ENCODE results near the gene NDRG4. TPM values are rescaled to one million over a fixed set of nuclear protein-coding genes. Genes with fewer than 3 reads are reported as not detected.

The NDRG4 gene
- total and polyA plus RNA-seq, 2 donors (not counting 1 experiment from before 2014, with no cell fraction given), result 0.96 to 1.1 TPM

DNA sequence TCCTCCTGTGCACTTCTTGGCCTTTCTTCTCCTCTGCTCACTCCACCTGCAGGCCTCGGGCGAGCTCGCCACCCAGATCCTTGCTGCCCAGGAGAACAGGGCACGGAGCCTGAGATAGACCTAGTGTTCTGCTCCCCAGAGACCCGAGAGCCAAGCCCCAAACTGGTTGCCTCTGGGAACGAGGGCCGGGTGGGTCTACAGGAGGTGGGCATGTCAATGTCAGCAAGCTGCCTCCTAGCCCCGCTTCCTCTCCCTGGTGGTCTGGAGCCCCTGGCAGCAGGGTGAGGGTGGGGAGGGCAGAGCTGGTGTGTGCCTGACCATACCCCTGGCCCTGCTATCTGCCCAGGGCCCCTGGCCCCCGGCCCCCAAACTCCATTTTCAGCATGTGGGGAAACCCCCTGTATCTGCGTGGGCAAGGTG, 841 bp upstream of the NDRG4 start:
- Mint-ChIP-seq H3K4me1 (peaks cover 30% of the 10 kb centered on the region), H3K4me3 (no peak overlapping the region), H3K9me3 (ENCODE audit: insufficient read depth) (no peaks in the 10 kb centered on the region), H3K27ac (no peak overlapping the region), H3K27me3 (peaks cover 23% of the 10 kb centered on the region)
- Histone ChIP-seq H3K9me3 (ENCODE audit: control extremely low read depth in 1 of 3, control insufficient read depth in 2 of 3, insufficient read depth in 1 of 3, low read length in 2 of 3) (peaks cover 0 to 12% (median 0%) of the 10 kb centered on the region in 3 donors), H3K9ac (ENCODE audit: low read length) (no peak overlapping the region), H4K20me1 (ENCODE audit: control insufficient read depth, insufficient read depth, low read length, poor library complexity, severe bottlenecking) (no peaks in the 10 kb centered on the region), H3K36me3 (replicated peaks in 1 of 2; ENCODE audit: control extremely low read depth in 1 of 2, control insufficient read depth in 1 of 2, extremely low read depth in 1 of 2, insufficient read depth in 2 of 2, low read length in 1 of 2) (no peaks in the 10 kb centered on the region), H3K79me2 (ENCODE audit: control insufficient read depth, insufficient read depth, low read length) (no peaks in the 10 kb centered on the region), H3K4me2 (replicated peaks; ENCODE audit: low read depth, low read length, poor library complexity, severe bottlenecking) (no peak overlapping the region), H3K4me3 (ENCODE audit: control extremely low read depth in 1 of 5, extremely low read depth in 1 of 5, insufficient read depth in 1 of 5, low read depth in 2 of 5, low read length in 4 of 5) (no peak overlapping the region), H3K27me3 (replicated peaks in 1 of 4; ENCODE audit: control extremely low read depth in 1 of 4, control insufficient read depth in 3 of 4, insufficient read depth in 4 of 4, low read length in 3 of 4) (peaks cover 0 to 43% (median 17%) of the 10 kb centered on the region in 4 experiments), H3K27ac (ENCODE audit: low read length in 2 of 2) (no peak overlapping the region), H2AFZ (ENCODE audit: insufficient read depth, low read depth, low read length, poor library complexity, severe bottlenecking) (no peak overlapping the region), H3K4me1 (ENCODE audit: control insufficient read depth in 2 of 2, insufficient read depth in 2 of 2, low read length in 2 of 2) (peaks cover 23 to 33% of the 10 kb centered on the region in 2 donors)
- TF ChIP-seq EZH2 (IDR thresholded peaks at IDR 0.05; ENCODE audit: borderline replicate concordance, insufficient read depth, low read depth, low read length, poor library complexity, severe bottlenecking), result no peak
- TF ChIP-seq, protein P1, sequence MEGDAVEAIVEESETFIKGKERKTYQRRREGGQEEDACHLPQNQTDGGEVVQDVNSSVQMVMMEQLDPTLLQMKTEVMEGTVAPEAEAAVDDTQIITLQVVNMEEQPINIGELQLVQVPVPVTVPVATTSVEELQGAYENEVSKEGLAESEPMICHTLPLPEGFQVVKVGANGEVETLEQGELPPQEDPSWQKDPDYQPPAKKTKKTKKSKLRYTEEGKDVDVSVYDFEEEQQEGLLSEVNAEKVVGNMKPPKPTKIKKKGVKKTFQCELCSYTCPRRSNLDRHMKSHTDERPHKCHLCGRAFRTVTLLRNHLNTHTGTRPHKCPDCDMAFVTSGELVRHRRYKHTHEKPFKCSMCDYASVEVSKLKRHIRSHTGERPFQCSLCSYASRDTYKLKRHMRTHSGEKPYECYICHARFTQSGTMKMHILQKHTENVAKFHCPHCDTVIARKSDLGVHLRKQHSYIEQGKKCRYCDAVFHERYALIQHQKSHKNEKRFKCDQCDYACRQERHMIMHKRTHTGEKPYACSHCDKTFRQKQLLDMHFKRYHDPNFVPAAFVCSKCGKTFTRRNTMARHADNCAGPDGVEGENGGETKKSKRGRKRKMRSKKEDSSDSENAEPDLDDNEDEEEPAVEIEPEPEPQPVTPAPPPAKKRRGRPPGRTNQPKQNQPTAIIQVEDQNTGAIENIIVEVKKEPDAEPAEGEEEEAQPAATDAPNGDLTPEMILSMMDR (IDR thresholded peaks at IDR 0.05), result no peak
- DNase-seq, result no peak
- WGBS (ENCODE audit: insufficient coverage), result 86% methylated on average over 8 of the region's 10 CpGs
- intact Hi-C loops (cut with micrococcal nuclease), result no loop called here
- CTCF ChIA-PET, result interaction anchor here (1.1 kb wide), 1 partner anchor 10 kb away, joined by 4 read pairs; no protein-coding TSS in a partner anchor
- POLR2A ChIA-PET, result no interaction called here
- no peak for ATAC-seq (ENCODE audit: low read depth)

DNA sequence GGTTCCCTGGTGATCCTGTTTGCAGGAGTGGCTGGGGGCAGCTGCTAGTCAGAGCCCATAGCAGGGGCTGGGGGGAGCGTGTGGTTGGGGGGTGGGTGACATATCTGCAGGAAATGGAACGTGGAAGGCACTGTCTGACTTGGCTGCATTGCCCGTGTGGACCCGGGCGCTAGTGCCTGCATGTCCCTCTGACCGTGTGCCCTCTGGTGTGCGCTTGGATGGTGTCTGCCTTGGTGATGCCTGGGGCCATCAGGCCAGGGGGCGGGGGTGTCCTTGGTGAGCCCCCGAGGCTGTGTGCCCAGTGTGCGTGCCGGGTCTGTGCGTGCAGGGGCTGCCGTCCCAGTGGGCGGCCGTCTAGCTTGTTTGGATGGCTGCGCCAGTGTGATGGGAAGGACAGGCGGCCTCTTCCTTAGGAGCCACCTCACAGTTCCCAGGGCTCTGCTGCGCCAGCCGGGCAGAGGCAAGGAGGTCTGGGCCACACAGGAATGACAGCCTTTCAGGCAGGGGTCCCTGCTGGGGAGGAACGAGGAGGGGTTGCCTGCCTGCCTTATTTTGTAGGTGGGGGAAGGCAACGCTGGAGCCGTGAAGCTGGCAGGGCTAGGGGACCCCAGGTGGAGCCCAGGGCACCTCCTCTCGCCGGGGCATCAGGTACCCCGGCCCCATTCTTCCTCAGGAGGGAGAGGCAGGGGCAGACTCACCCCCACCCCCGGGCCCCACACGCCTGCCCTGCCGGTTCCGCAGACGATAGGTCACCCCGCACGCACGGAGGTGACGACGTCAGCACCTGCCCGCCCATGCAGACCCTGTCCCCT, 693 bp downstream of the NDRG4 start:
- peaks cover 23 to 25% of the 10 kb centered on the region in 2 donors for H3K4me1 ChIP-seq (ENCODE audit: control insufficient read depth in 2 of 2, insufficient read depth in 2 of 2, low read length in 2 of 2)
- ATAC-seq (ENCODE audit: low read depth) (peak; percentile 9), DNase-seq (no peak)
- H3K9ac ChIP-seq (ENCODE audit: low read length), result peak overlapping the region; percentile 71
- H3K4me2 ChIP-seq (replicated peaks; ENCODE audit: low read depth, low read length, poor library complexity, severe bottlenecking), result peak overlapping the region; percentile 98
- H3K27me3 Mint-ChIP-seq, result peaks cover 23% of the 10 kb centered on the region
- intact Hi-C loops (cut with micrococcal nuclease), result loop anchor here (1.0 kb wide), 1 partner anchor 15 kb away; the partner anchor contains the start of gene SETD6
- H3K27ac Mint-ChIP-seq, result no peak overlapping the region
- H3K4me3 Mint-ChIP-seq, result peak overlapping the region; percentile 89
- H3K9me3 ChIP-seq (ENCODE audit: control extremely low read depth in 1 of 3, control insufficient read depth in 2 of 3, insufficient read depth in 1 of 3, low read length in 2 of 3), result peaks cover 0 to 12% (median 0%) of the 10 kb centered on the region in 3 donors
- 8% methylated on average over 36 of the region's 36 CpGs for WGBS (ENCODE audit: insufficient coverage)
- H3K4me3 ChIP-seq (ENCODE audit: control extremely low read depth in 1 of 5, extremely low read depth in 1 of 5, insufficient read depth in 1 of 5, low read depth in 2 of 5, low read length in 4 of 5), result peak overlapping the region in 4 of 5 experiments; percentile 55 to 73 (median 58)
- peaks cover 22% of the 10 kb centered on the region for H3K4me1 Mint-ChIP-seq
- ChIA-PET CTCF (interaction anchor here (0.8 to 1.9 kb wide), 4 partner anchors 11 to 164 kb away, joined by 3 to 4 read pairs (median 3); no protein-coding TSS in a partner anchor), POLR2A (no interaction called here)
- H3K79me2 ChIP-seq (ENCODE audit: control insufficient read depth, insufficient read depth, low read length), result no peaks in the 10 kb centered on the region
- no peaks in the 10 kb centered on the region for H4K20me1 ChIP-seq (ENCODE audit: control insufficient read depth, insufficient read depth, low read length, poor library complexity, severe bottlenecking)
- no peaks in the 10 kb centered on the region for H3K9me3 Mint-ChIP-seq (ENCODE audit: insufficient read depth)
- TF ChIP-seq EZH2 (IDR thresholded peaks at IDR 0.05; ENCODE audit: borderline replicate concordance, insufficient read depth, low read depth, low read length, poor library complexity, severe bottlenecking), result no peak
- TF ChIP-seq, protein P1 (IDR thresholded peaks at IDR 0.05), result no peak
- peak overlapping the region; percentile 75 for H2AFZ ChIP-seq (ENCODE audit: insufficient read depth, low read depth, low read length, poor library complexity, severe bottlenecking)
- H3K36me3 ChIP-seq (replicated peaks in 1 of 2; ENCODE audit: control extremely low read depth in 1 of 2, control insufficient read depth in 1 of 2, extremely low read depth in 1 of 2, insufficient read depth in 2 of 2, low read length in 1 of 2), result no peaks in the 10 kb centered on the region
- H3K27me3 ChIP-seq (replicated peaks in 1 of 4; ENCODE audit: control extremely low read depth in 1 of 4, control insufficient read depth in 3 of 4, insufficient read depth in 4 of 4, low read length in 3 of 4), result peaks cover 0 to 47% (median 17%) of the 10 kb centered on the region in 4 experiments
- H3K27ac ChIP-seq (ENCODE audit: low read length in 2 of 2), result no peak overlapping the region
